SK-N-SH (cell line): ENCODE data around the gene TTC39B. TPM values are rescaled to one million over a fixed set of nuclear protein-coding genes. Genes with fewer than 3 reads are reported as not detected.

Source experiments
- CTCF ChIA-PET: fragments of 300-600, 350-600 bp; formaldehyde crosslinking; extraction: SDS; loops from one replicate; lab custom pipeline; 2021; lab: Yijun Ruan, JAX
- POLR2A ChIA-PET: fragments of 350-600 bp; sonication (Branson Sonifier 250); formaldehyde crosslinking; extraction: SDS; loops from one replicate; lab custom pipeline; 2020; ENCODE audit warnings: antibody characterized with exemption, inconsistent platforms; lab: Yijun Ruan, JAX
- DNase-seq: peaks from one replicate; pipeline ENCODE4 v3.0.0; 2012
- H2AFZ ChIP-seq: fragments of 200-600 bp; sonication (generic); 2 replicates; pipeline ENCODE4 v1.8.1; 2016; ENCODE audit warnings: antibody characterized with exemption, mild to moderate bottlenecking, low read depth
- H3F3A ChIP-seq: fragments of 200-600 bp; sonication (generic); replicated peaks from 2 replicates; pipeline ENCODE3; 2016; ENCODE audit warnings: antibody characterized with exemption, mild to moderate bottlenecking; ENCODE audit not compliant: insufficient read depth
- H3K27ac ChIP-seq, 2 experiments: fragments of 200-500 bp in 1 of 2; fragments of 200-600 bp in 1 of 2; sonication (Bioruptor generic) in 1 of 2; sonication (generic), shearing (Covaris generic) in 1 of 2; 2 replicates each; pipeline versions ENCODE4 v1.5.1 to v1.6.1; 2014 to 2016; ENCODE audit warnings: low read depth in 2 of 2, inconsistent platforms in 1 of 2, low read length in 1 of 2, mild to moderate bottlenecking in 1 of 2, mixed read lengths in 1 of 2
- H3K27me3 ChIP-seq: fragments of 200-600 bp; sonication (generic), shearing (Covaris generic); 2 replicates; pipeline ENCODE4 v1.6.1; 2016; ENCODE audit warnings: mixed run types; ENCODE audit not compliant: insufficient read depth
- H3K36me3 ChIP-seq, 2 experiments: fragments of 200-500 bp in 1 of 2; fragments of 200-600 bp in 1 of 2; sonication (Bioruptor generic) in 1 of 2; sonication (generic) in 1 of 2; replicated peaks in 1 of 2; 2 replicates each; pipeline versions ENCODE3 to v1.5.1; 2014 to 2016; ENCODE audit warnings: low read length in 1 of 2, mild to moderate bottlenecking in 1 of 2; ENCODE audit not compliant: insufficient read depth in 2 of 2, control insufficient read depth in 1 of 2
- H3K4me1 ChIP-seq, 2 experiments: fragments of 200-500 bp in 1 of 2; fragments of 200-600 bp in 1 of 2; sonication (Bioruptor generic) in 1 of 2; sonication (generic), shearing (Covaris generic) in 1 of 2; 2 replicates each; pipeline versions ENCODE4 v1.5.1 to v1.6.1; 2014 to 2016; ENCODE audit warnings: low read depth in 1 of 2, low read length in 1 of 2, mixed run types in 1 of 2; ENCODE audit not compliant: insufficient read depth in 2 of 2, control insufficient read depth in 1 of 2
- H3K4me2 ChIP-seq: fragments of 200-600 bp; sonication (generic), shearing (Covaris generic); 2 replicates; pipeline ENCODE4 v1.6.1; 2017; ENCODE audit warnings: mixed run types
- H3K4me3 ChIP-seq, 2 experiments: fragments of 200-500 bp in 1 of 2; fragments of 200-600 bp in 1 of 2; sonication (Bioruptor generic) in 1 of 2; sonication (generic), shearing (Covaris generic) in 1 of 2; 2 replicates each; pipeline versions ENCODE4 v1.5.1 to v1.8.1; 2014 to 2016; ENCODE audit warnings: low read depth in 2 of 2, inconsistent platforms in 1 of 2, low read length in 1 of 2, mild to moderate bottlenecking in 1 of 2, mixed read lengths in 1 of 2, moderate library complexity in 1 of 2
- H3K79me2 ChIP-seq: fragments of 200-600 bp; sonication (generic); 2 replicates; pipeline ENCODE4 v1.8.1; 2017; ENCODE audit warnings: mild to moderate bottlenecking; ENCODE audit not compliant: insufficient read depth
- H3K9ac ChIP-seq: fragments of 200-600 bp; sonication (generic); 2 replicates; pipeline ENCODE4 v1.6.1; 2017; ENCODE audit warnings: mixed run types
- H3K9me2 ChIP-seq: fragments of 200-600 bp; sonication (generic); 2 replicates; pipeline ENCODE4 v1.6.1; 2017; ENCODE audit warnings: mixed run types
- H3K9me3 ChIP-seq: fragments of 200-600 bp; sonication (generic); 2 replicates; pipeline ENCODE4 v1.6.1; 2017; ENCODE audit warnings: mixed run types, mild to moderate bottlenecking, moderate library complexity
- H4K20me1 ChIP-seq: fragments of 200-600 bp; sonication (generic); 2 replicates; pipeline ENCODE4 v1.6.1; 2017; ENCODE audit warnings: mild to moderate bottlenecking, mixed run types; ENCODE audit not compliant: insufficient read depth
- CHD2 ChIP-seq: fragments of 150-350 bp; IDR thresholded peaks from 2 replicates; pipeline ENCODE4 v1.6.1; 2018; ENCODE audit warnings: low read length; ENCODE audit not compliant: partially characterized antibody
- CTCF ChIP-seq: fragments of 200-600 bp; sonication (generic); IDR thresholded peaks from 2 replicates; pipeline ENCODE4 v1.6.1; 2017; ENCODE audit warnings: antibody characterized with exemption, mild to moderate bottlenecking, moderate library complexity
- ELF1 ChIP-seq: IDR thresholded peaks from 2 replicates; pipeline ENCODE4 v1.4.0; 2012
- EP300 ChIP-seq, 2 experiments: IDR thresholded peaks; 2 replicates each; pipeline versions ENCODE4 v1.4.0 to v1.6.1; 2012; ENCODE audit warnings: borderline replicate concordance in 1 of 2, low read depth in 1 of 2, low read length in 1 of 2
- EZH2phosphoT487 ChIP-seq: fragments of 200-600 bp; sonication (generic); IDR thresholded peaks from 2 replicates; pipeline ENCODE4 v1.6.1; 2017; ENCODE audit warnings: low read depth, mixed run types, mild to moderate bottlenecking, antibody characterized with exemption, moderate library complexity, borderline replicate concordance
- GATA2 ChIP-seq: sonication (generic); formaldehyde crosslinking; IDR thresholded peaks from 2 replicates; pipeline ENCODE4 v1.5.0; 2020; ENCODE audit warnings: mild to moderate bottlenecking, missing genetic modification reagents
- IRF3 ChIP-seq: fragments of 150-350 bp; IDR thresholded peaks from 2 replicates; pipeline ENCODE4 v1.6.1; 2016; ENCODE audit warnings: mild to moderate bottlenecking, low read depth, low read length
- JUND ChIP-seq: IDR thresholded peaks from 2 replicates; pipeline ENCODE4 v1.4.0; 2012
- MEF2A ChIP-seq: IDR thresholded peaks from 2 replicates; pipeline ENCODE4 v1.4.0; 2012; ENCODE audit warnings: low read depth, borderline replicate concordance
- NFIC ChIP-seq: IDR thresholded peaks from 2 replicates; pipeline ENCODE4 v1.4.0; 2012; ENCODE audit warnings: borderline replicate concordance
- NRF1 ChIP-seq: IDR thresholded peaks from 2 replicates; pipeline ENCODE4 v1.6.1; 2012; ENCODE audit warnings: low read depth, mild to moderate bottlenecking, low read length
- RAD21 ChIP-seq: IDR thresholded peaks from 2 replicates; pipeline ENCODE4 v1.6.1; 2012; ENCODE audit warnings: mild to moderate bottlenecking, low read length
- RCOR1 ChIP-seq: fragments of 150-350 bp; IDR thresholded peaks from 2 replicates; pipeline ENCODE4 v1.6.1; 2017; ENCODE audit warnings: antibody characterized with exemption, low read length
- RFX5 ChIP-seq: IDR thresholded peaks from 2 replicates; pipeline ENCODE4 v1.6.1; 2012; ENCODE audit warnings: mild to moderate bottlenecking, improper control_type of control experiment, low read length
- SMC3 ChIP-seq: IDR thresholded peaks from 2 replicates; pipeline ENCODE4 v1.6.1; 2012; ENCODE audit warnings: low read depth, low read length, improper control_type of control experiment
- TAF1 ChIP-seq: IDR thresholded peaks from 2 replicates; pipeline ENCODE4 v1.6.1; 2012; ENCODE audit warnings: low read depth, mild to moderate bottlenecking, low read length, moderate library complexity, borderline replicate concordance
- TEAD4 ChIP-seq: IDR thresholded peaks from 2 replicates; pipeline ENCODE4 v1.4.0; 2012; ENCODE audit warnings: mild to moderate bottlenecking, borderline replicate concordance; ENCODE audit not compliant: insufficient read depth
- ZBTB33 ChIP-seq: IDR thresholded peaks from 2 replicates; pipeline ENCODE4 v1.4.0; 2012; ENCODE audit warnings: low read depth, borderline replicate concordance
- WGBS: methylation state at CpG from one replicate; pipeline ENCODE4 v1.1.6; 2017; ENCODE audit warnings: low lambda C conversion rate; 5-methylcytosine and 5-hydroxymethylcytosine counted together
- polyA plus RNA-seq, 3 experiments: library from polyadenylated mRNA; depleted of rRNA; stranded (reverse); fragments of >200 nt; gene quantifications; 2 replicates each; pipeline ENCODE4 v1.2.3, GENCODE V29; 2012
- TF ChIP-seq, protein P1 (sequence below): fragments of 150-350 bp; IDR thresholded peaks from 2 replicates; pipeline ENCODE4 v1.6.1; 2017; ENCODE audit warnings: antibody characterized with exemption, low read length, low read depth, borderline replicate concordance
- TF ChIP-seq, protein P2 (sequence below): IDR thresholded peaks from 2 replicates; pipeline ENCODE4 v1.6.1; 2012; ENCODE audit warnings: mild to moderate bottlenecking, low read depth, low read length, moderate library complexity

Gene TTC39B
- polyA plus RNA-seq, 1 of the 3 experiments (the other 2 are of a cell fraction), result 0.54 TPM

- TF ChIP-seq ZBTB33 (no peak), RFX5 (no peak), TEAD4 (no peak), CTCF (no peak), CHD2 (no peak), NRF1 (no peak), EZH2phosphoT487 (no peak)
- TF ChIP-seq, protein P1, sequence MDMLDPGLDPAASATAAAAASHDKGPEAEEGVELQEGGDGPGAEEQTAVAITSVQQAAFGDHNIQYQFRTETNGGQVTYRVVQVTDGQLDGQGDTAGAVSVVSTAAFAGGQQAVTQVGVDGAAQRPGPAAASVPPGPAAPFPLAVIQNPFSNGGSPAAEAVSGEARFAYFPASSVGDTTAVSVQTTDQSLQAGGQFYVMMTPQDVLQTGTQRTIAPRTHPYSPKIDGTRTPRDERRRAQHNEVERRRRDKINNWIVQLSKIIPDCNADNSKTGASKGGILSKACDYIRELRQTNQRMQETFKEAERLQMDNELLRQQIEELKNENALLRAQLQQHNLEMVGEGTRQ, result no peak
These were observed 17.4 kb downstream of the TTC39B start (continued) for GRCh38 chr9:15289603-15290002.

GRCh38 chr9:15287309-15287708, 19.7 kb downstream of the TTC39B start:
- H3K9me2 ChIP-seq, result no peaks in the 10 kb centered on the region
- H3K27me3 ChIP-seq, result no peaks in the 10 kb centered on the region
- no peaks in the 10 kb centered on the region for H3K4me1 ChIP-seq
- no peak overlapping the region for H3K4me3 ChIP-seq
- H3K36me3 ChIP-seq, result no peaks in the 10 kb centered on the region
- ChIA-PET CTCF (interaction anchor here (0.7 to 1.7 kb wide), 5 partner anchors 10 to 319 kb away, joined by 3 to 5 read pairs (median 4); no protein-coding TSS in a partner anchor), POLR2A (no interaction called here)
- no peak overlapping the region for H3K4me2 ChIP-seq
- H3K9ac ChIP-seq, result no peak overlapping the region
- no peaks in the 10 kb centered on the region for H3K79me2 ChIP-seq
- H3K27ac ChIP-seq, result no peak overlapping the region
- no peaks in the 10 kb centered on the region for H3F3A ChIP-seq
- H4K20me1 ChIP-seq, result no peaks in the 10 kb centered on the region
- H2AFZ ChIP-seq, result no peak overlapping the region
- H3K9me3 ChIP-seq, result no peaks in the 10 kb centered on the region
- DNase-seq, result no peak
- WGBS, result 94% methylated on average over 4 of the region's 4 CpGs
- no peak for TF ChIP-seq ELF1
- no peak for TF ChIP-seq JUND
- TF ChIP-seq NFIC, result no peak
- no peak for TF ChIP-seq CTCF
- TF ChIP-seq SMC3, result no peak
- TF ChIP-seq EP300 (IDR thresholded peaks at IDR 0.05; ENCODE audit: borderline replicate concordance in 1 of 2, low read depth in 1 of 2, low read length in 1 of 2), result no peak
- no peak for TF ChIP-seq IRF3
- no peak for TF ChIP-seq MEF2A
- no peak for TF ChIP-seq RCOR1
- no peak for TF ChIP-seq GATA2 (CRISPR knock-in tag)
- TF ChIP-seq, protein P2, sequence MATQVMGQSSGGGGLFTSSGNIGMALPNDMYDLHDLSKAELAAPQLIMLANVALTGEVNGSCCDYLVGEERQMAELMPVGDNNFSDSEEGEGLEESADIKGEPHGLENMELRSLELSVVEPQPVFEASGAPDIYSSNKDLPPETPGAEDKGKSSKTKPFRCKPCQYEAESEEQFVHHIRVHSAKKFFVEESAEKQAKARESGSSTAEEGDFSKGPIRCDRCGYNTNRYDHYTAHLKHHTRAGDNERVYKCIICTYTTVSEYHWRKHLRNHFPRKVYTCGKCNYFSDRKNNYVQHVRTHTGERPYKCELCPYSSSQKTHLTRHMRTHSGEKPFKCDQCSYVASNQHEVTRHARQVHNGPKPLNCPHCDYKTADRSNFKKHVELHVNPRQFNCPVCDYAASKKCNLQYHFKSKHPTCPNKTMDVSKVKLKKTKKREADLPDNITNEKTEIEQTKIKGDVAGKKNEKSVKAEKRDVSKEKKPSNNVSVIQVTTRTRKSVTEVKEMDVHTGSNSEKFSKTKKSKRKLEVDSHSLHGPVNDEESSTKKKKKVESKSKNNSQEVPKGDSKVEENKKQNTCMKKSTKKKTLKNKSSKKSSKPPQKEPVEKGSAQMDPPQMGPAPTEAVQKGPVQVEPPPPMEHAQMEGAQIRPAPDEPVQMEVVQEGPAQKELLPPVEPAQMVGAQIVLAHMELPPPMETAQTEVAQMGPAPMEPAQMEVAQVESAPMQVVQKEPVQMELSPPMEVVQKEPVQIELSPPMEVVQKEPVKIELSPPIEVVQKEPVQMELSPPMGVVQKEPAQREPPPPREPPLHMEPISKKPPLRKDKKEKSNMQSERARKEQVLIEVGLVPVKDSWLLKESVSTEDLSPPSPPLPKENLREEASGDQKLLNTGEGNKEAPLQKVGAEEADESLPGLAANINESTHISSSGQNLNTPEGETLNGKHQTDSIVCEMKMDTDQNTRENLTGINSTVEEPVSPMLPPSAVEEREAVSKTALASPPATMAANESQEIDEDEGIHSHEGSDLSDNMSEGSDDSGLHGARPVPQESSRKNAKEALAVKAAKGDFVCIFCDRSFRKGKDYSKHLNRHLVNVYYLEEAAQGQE, result no peak
- TF ChIP-seq RAD21, result no peak
- no peak for TF ChIP-seq TAF1
